MM.1S (cell line): ENCODE data around the gene RNF34.
"Not testable (repeated sequence)": the region's sequence is repeated elsewhere in the genome, so short reads cannot be mapped to it uniquely, and the experiment has no call there.

Experiments
- DNase-seq: peaks from one replicate; pipeline ENCODE4 v3.0.0-alpha.2; 2015
- H2AFZ ChIP-seq: fragments of 300-600 bp; sonication (generic); 2 replicates; pipeline ENCODE4 v1.6.0; 2016; ENCODE audit warnings: antibody characterized with exemption, low read length
- H3F3A ChIP-seq: fragments of 300-600 bp; sonication (generic); 2 replicates; pipeline ENCODE4 v1.6.1; 2016; ENCODE audit warnings: mild to moderate bottlenecking, antibody characterized with exemption, low read length, moderate library complexity, mixed read lengths; ENCODE audit not compliant: insufficient read depth
- H3K27ac ChIP-seq: fragments of 300-600 bp; sonication (generic); 2 replicates; pipeline ENCODE4 v1.5.1; 2016; ENCODE audit warnings: mild to moderate bottlenecking, low read length
- H3K27me3 ChIP-seq: fragments of 300-600 bp; sonication (generic); replicated peaks from 2 replicates; pipeline ENCODE4 v1.6.0; 2016; ENCODE audit warnings: low read length; ENCODE audit not compliant: insufficient read depth
- H3K36me3 ChIP-seq: fragments of 300-600 bp; sonication (generic); replicated peaks from 2 replicates; pipeline ENCODE4 v1.6.1; 2016; ENCODE audit warnings: mild to moderate bottlenecking, low read length, mixed read lengths; ENCODE audit not compliant: insufficient read depth
- H3K4me1 ChIP-seq: fragments of 300-600 bp; sonication (generic); 2 replicates; pipeline ENCODE4 v1.6.1; 2016; ENCODE audit warnings: low read length, mixed read lengths
- H3K4me2 ChIP-seq: fragments of 300-600 bp; sonication (generic); 2 replicates; pipeline ENCODE4 v1.6.0; 2016; ENCODE audit warnings: low read depth, low read length
- H3K4me3 ChIP-seq: fragments of 300-600 bp; sonication (generic); 2 replicates; pipeline ENCODE4 v1.5.1; 2016; ENCODE audit warnings: low read length, mixed read lengths
- H3K79me2 ChIP-seq: fragments of 300-600 bp; sonication (generic); 2 replicates; pipeline ENCODE4 v1.6.1; 2016; ENCODE audit warnings: mixed run types, low read length, mixed read lengths
- H3K9ac ChIP-seq: fragments of 300-600 bp; sonication (generic); 2 replicates; pipeline ENCODE4 v1.6.1; 2016; ENCODE audit warnings: low read length, mixed read lengths
- H3K9me2 ChIP-seq: fragments of 300-600 bp; sonication (generic); replicated peaks from 2 replicates; pipeline ENCODE4 v1.6.1; 2016; ENCODE audit warnings: mild to moderate bottlenecking, low read length, mixed read lengths; ENCODE audit not compliant: insufficient read depth
- H3K9me3 ChIP-seq: fragments of 300-600 bp; sonication (generic); replicated peaks from 2 replicates; pipeline ENCODE4 v1.6.1; 2016; ENCODE audit warnings: mild to moderate bottlenecking, low read length, mixed read lengths; ENCODE audit not compliant: insufficient read depth
- H4K20me1 ChIP-seq: fragments of 300-600 bp; sonication (generic); 2 replicates; pipeline ENCODE4 v1.6.1; 2016; ENCODE audit warnings: mild to moderate bottlenecking, low read length, moderate library complexity, mixed read lengths; ENCODE audit not compliant: insufficient read depth
- CTCF ChIP-seq: fragments of 300-600 bp; sonication (generic); IDR thresholded peaks from 2 replicates; pipeline ENCODE4 v1.5.1; 2016; ENCODE audit warnings: antibody characterized with exemption, low read length, mixed read lengths
- EZH2 ChIP-seq: fragments of 300-600 bp; sonication (generic); optimal IDR thresholded peaks from 2 replicates; pipeline ENCODE3; 2017; ENCODE audit warnings: low read depth, mild to moderate bottlenecking, antibody characterized with exemption, low read length, mixed read lengths
- EZH2phosphoT487 ChIP-seq: fragments of 300-600 bp; sonication (generic); IDR thresholded peaks from 2 replicates; pipeline ENCODE4 v1.6.1; 2018; ENCODE audit warnings: antibody characterized with exemption, low read length

The RNF34 gene

GRCh38 chr12:121366063-121366459 is 33.9 kb upstream of the RNF34 start:
- no peak overlapping the region for H3K27ac ChIP-seq
- TF ChIP-seq EZH2phosphoT487 (no peak), EZH2 (no peak), CTCF (no peak)
- no peaks in the 10 kb centered on the region for H3K36me3 ChIP-seq
- H3F3A ChIP-seq: no peaks in the 10 kb centered on the region
- DNase-seq: no peak
- no peak overlapping the region for H3K4me2 ChIP-seq
- no peak overlapping the region for H3K9ac ChIP-seq
- H3K27me3 ChIP-seq: no peaks in the 10 kb centered on the region
- H2AFZ ChIP-seq: no peak overlapping the region
- H3K4me1 ChIP-seq: no peaks in the 10 kb centered on the region
- H3K9me3 ChIP-seq: no peaks in the 10 kb centered on the region
- H3K79me2 ChIP-seq: no peaks in the 10 kb centered on the region
- H4K20me1 ChIP-seq: no peaks in the 10 kb centered on the region
- H3K4me3 ChIP-seq: no peak overlapping the region
- H3K9me2 ChIP-seq: no peaks in the 10 kb centered on the region

GRCh38 chr12:121371404-121371803 is 28.5 kb upstream of the RNF34 start:
- H3K9me2 ChIP-seq: no peaks in the 10 kb centered on the region
- no peaks in the 10 kb centered on the region for H3F3A ChIP-seq
- no peak overlapping the region for H3K9ac ChIP-seq
- H3K79me2 ChIP-seq: no peaks in the 10 kb centered on the region
- H3K4me2 ChIP-seq: no peak overlapping the region
- H3K36me3 ChIP-seq: no peaks in the 10 kb centered on the region
- no peak overlapping the region for H2AFZ ChIP-seq
- H3K27ac ChIP-seq: no peak overlapping the region
- no peaks in the 10 kb centered on the region for H3K27me3 ChIP-seq
- H3K4me1 ChIP-seq: no peaks in the 10 kb centered on the region
- no peak for TF ChIP-seq EZH2phosphoT487
- TF ChIP-seq CTCF: no peak
- TF ChIP-seq EZH2: no peak
- no peak overlapping the region for H3K4me3 ChIP-seq
- H3K9me3 ChIP-seq: no peaks in the 10 kb centered on the region
- DNase-seq: no peak
- H4K20me1 ChIP-seq: no peaks in the 10 kb centered on the region

- TF ChIP-seq CTCF (no peak), EZH2phosphoT487 (no peak), EZH2 (no peak)
- H3K27me3 ChIP-seq: no peaks in the 10 kb centered on the region
- H3K4me3 ChIP-seq: no peak overlapping the region
- H3K36me3 ChIP-seq: no peaks in the 10 kb centered on the region
- H3K27ac ChIP-seq: no peak overlapping the region
- H4K20me1 ChIP-seq: no peaks in the 10 kb centered on the region
- H3K9me2 ChIP-seq: no peaks in the 10 kb centered on the region
- H3K9me3 ChIP-seq: no peaks in the 10 kb centered on the region
- H3F3A ChIP-seq: no peaks in the 10 kb centered on the region
- no peak overlapping the region for H3K9ac ChIP-seq
- H3K4me2 ChIP-seq: no peak overlapping the region
- no peak overlapping the region for H2AFZ ChIP-seq
- H3K79me2 ChIP-seq: no peaks in the 10 kb centered on the region
- no peaks in the 10 kb centered on the region for H3K4me1 ChIP-seq
- DNase-seq: no peak
These were observed 26.2 kb upstream of the RNF34 start for GRCh38 chr12:121373755-121374154.

GRCh38 chr12:121374336-121374735 is 25.6 kb upstream of the RNF34 start:
- H3K79me2 ChIP-seq, H4K20me1 ChIP-seq, H3K9me3 ChIP-seq, H3K9me2 ChIP-seq, H3K27me3 ChIP-seq, H3K27ac ChIP-seq, H2AFZ ChIP-seq, H3K4me2 ChIP-seq, H3K4me3 ChIP-seq, H3K4me1 ChIP-seq, DNase-seq, H3K36me3 ChIP-seq, H3K9ac ChIP-seq, H3F3A ChIP-seq: not testable (repeated sequence)

- H3K9me2 ChIP-seq, H3K36me3 ChIP-seq, H3K4me3 ChIP-seq, H3F3A ChIP-seq, H3K4me1 ChIP-seq, H3K9me3 ChIP-seq, DNase-seq, H2AFZ ChIP-seq, H3K27me3 ChIP-seq, H3K79me2 ChIP-seq, H3K9ac ChIP-seq, H4K20me1 ChIP-seq, H3K27ac ChIP-seq, H3K4me2 ChIP-seq: not testable (repeated sequence)
These were observed 24.9 kb upstream of the RNF34 start for GRCh38 chr12:121374945-121375584.
